ENCODE results near the gene GRIN2A. TPM values are rescaled to one million over a fixed set of nuclear protein-coding genes. Genes with fewer than 3 reads are reported as not detected.

Gene GRIN2A
- total and polyA plus RNA-seq, 2 of the 8 experiments (the other 6 are each of a cell fraction or from before 2014, with no cell fraction given): 0.18 to 1.8 TPM

GRCh38 chr16:9805109-9805508 lies 377.1 kb downstream of the GRIN2A start (continued):
- TF ChIP-seq CHD7 (IDR thresholded peaks at IDR 0.05; ENCODE audit: insufficient replicate concordance, low read length) (no peak), SIRT6 (IDR thresholded peaks at IDR 0.05; ENCODE audit: low read length) (no peak), NRF1 (IDR thresholded peaks at IDR 0.05; ENCODE audit: low read depth, low read length) (no peak), YY1 (IDR thresholded peaks at IDR 0.05; ENCODE audit: low read depth, low read length) (no peak)
